Measurements from ENCODE around the gene RAB5B. TPM values are rescaled to one million over a fixed set of nuclear protein-coding genes. Genes with fewer than 3 reads are reported as not detected.

Gene RAB5B
- total RNA-seq, 1 donor, result 82.9 TPM

GRCh38 chr12:56038022-56038655 lies 64.3 kb downstream of the RAB5B start:
- Histone ChIP-seq H2AFZ (ENCODE audit: low read length) (no peak overlapping the region), H3K27me3 (ENCODE audit: insufficient read depth, low read length) (no peaks in the 10 kb centered on the region), H3K9me3 (ENCODE audit: low read depth, low read length) (no peaks in the 10 kb centered on the region), H3K4me2 (ENCODE audit: insufficient read depth, low read length) (no peak overlapping the region), H3K4me1 (ENCODE audit: insufficient read depth, low read length) (peaks cover 11% of the 10 kb centered on the region), H4K20me1 (ENCODE audit: insufficient read depth, low read length) (peaks cover 12% of the 10 kb centered on the region), H3K79me2 (ENCODE audit: insufficient read depth, low read length) (peaks cover 13% of the 10 kb centered on the region), H3K36me3 (ENCODE audit: insufficient read depth, low read length) (peaks cover 10% of the 10 kb centered on the region), H3K4me3 (ENCODE audit: insufficient read depth, low read length) (no peak overlapping the region), H3K27ac (ENCODE audit: low read depth, low read length) (no peak overlapping the region)
- peak; percentile 46 for DNase-seq (ENCODE audit: insufficient read length, low spot score, missing footprints)
- no peak for TF ChIP-seq CTCF (IDR thresholded peaks at IDR 0.05; ENCODE audit: extremely low read depth, low read depth, low read length)

GRCh38 chr12:56040151-56040550 lies 66.3 kb downstream of the RAB5B start:
- no peak overlapping the region for H3K4me3 ChIP-seq (ENCODE audit: insufficient read depth, low read length)
- no peaks in the 10 kb centered on the region for H3K9me3 ChIP-seq (ENCODE audit: low read depth, low read length)
- no peak for TF ChIP-seq CTCF (IDR thresholded peaks at IDR 0.05; ENCODE audit: extremely low read depth, low read depth, low read length)
- H3K27me3 ChIP-seq (ENCODE audit: insufficient read depth, low read length), result no peaks in the 10 kb centered on the region
- peaks cover 15% of the 10 kb centered on the region for H3K4me1 ChIP-seq (ENCODE audit: insufficient read depth, low read length)
- H4K20me1 ChIP-seq (ENCODE audit: insufficient read depth, low read length), result peaks cover 19% of the 10 kb centered on the region
- H3K27ac ChIP-seq (ENCODE audit: low read depth, low read length), result no peak overlapping the region
- peaks cover 27% of the 10 kb centered on the region for H3K36me3 ChIP-seq (ENCODE audit: insufficient read depth, low read length)
- H2AFZ ChIP-seq (ENCODE audit: low read length), result no peak overlapping the region
- no peak for DNase-seq (ENCODE audit: insufficient read length, low spot score, missing footprints)
- peaks cover 21% of the 10 kb centered on the region for H3K79me2 ChIP-seq (ENCODE audit: insufficient read depth, low read length)
- H3K4me2 ChIP-seq (ENCODE audit: insufficient read depth, low read length), result no peak overlapping the region

- DNase-seq (ENCODE audit: insufficient read length, low spot score, missing footprints), result no peak
- Histone ChIP-seq H3K27ac (ENCODE audit: low read depth, low read length) (peak overlapping the region; percentile 38), H4K20me1 (ENCODE audit: insufficient read depth, low read length) (peaks cover 19% of the 10 kb centered on the region), H3K79me2 (ENCODE audit: insufficient read depth, low read length) (peaks cover 21% of the 10 kb centered on the region), H3K9me3 (ENCODE audit: low read depth, low read length) (no peaks in the 10 kb centered on the region), H3K4me3 (ENCODE audit: insufficient read depth, low read length) (peak overlapping the region; percentile 95), H3K36me3 (ENCODE audit: insufficient read depth, low read length) (peaks cover 36% of the 10 kb centered on the region), H3K4me1 (ENCODE audit: insufficient read depth, low read length) (peaks cover 16% of the 10 kb centered on the region), H2AFZ (ENCODE audit: low read length) (peak overlapping the region; percentile 73), H3K27me3 (ENCODE audit: insufficient read depth, low read length) (no peaks in the 10 kb centered on the region), H3K4me2 (ENCODE audit: insufficient read depth, low read length) (peak overlapping the region; percentile 80)
- TF ChIP-seq CTCF (IDR thresholded peaks at IDR 0.05; ENCODE audit: extremely low read depth, low read depth, low read length), result no peak
Observed at GRCh38 chr12:56040963-56041551, 67.2 kb downstream of the RAB5B start.

Data from osteoblast (primary cell).